Measurements from ENCODE around the gene MRPL10. TPM values are rescaled to one million over a fixed set of nuclear protein-coding genes. Genes with fewer than 3 reads are reported as not detected.

The MRPL10 gene
- total RNA-seq, 1 donor from 2014 or later: 58.3 TPM

- no peak overlapping the region for H3K4me3 Mint-ChIP-seq
- H3K36me3 Mint-ChIP-seq (ENCODE audit: low read depth): no peaks in the 10 kb centered on the region
- H3K9me3 Mint-ChIP-seq: no peaks in the 10 kb centered on the region
- H3K4me1 Mint-ChIP-seq: peaks cover 11% of the 10 kb centered on the region
- no peak for DNase-seq
- H3K27me3 Mint-ChIP-seq: peaks cover 49% of the 10 kb centered on the region
- intact Hi-C loops (cut with micrococcal nuclease): no loop called here
- H3K27ac Mint-ChIP-seq: no peak overlapping the region
These were observed 37.8 kb upstream of the MRPL10 start for GRCh38 chr17:47869114-47869513.

DNA sequence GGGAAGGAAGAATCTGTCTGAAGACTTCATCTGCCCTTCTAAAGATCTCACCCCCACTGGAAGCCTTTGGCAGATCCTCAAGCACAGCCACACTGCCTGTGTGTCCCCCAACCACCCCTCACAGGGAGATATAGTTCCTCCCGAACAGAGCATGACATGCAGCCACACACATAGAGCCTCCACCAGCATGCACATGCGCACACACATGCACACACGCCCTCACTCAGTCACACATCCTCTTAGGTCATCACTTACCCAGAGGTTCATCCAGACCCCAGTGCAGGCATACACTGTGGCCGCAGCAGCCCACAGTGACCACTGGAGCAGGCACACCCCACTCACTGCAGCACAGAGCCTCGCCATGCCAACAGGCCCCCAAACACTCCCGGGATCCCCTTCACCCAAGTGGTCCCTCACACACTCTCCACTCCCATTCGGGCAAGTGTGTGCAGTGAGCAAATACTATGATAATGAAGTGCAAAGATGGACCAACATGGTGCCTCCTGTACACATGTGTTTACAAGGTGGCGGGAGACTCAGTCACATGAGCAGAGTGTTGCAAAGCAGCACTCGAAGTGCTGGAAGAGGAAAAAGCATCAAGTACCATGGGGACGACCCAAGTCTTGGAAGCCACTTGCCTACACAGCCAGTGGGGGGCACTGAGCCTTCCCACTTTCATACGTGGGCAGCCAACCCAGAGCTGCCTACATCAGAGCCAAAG, 36.6 kb upstream of the MRPL10 start:
- Mint-ChIP-seq H3K27ac (no peak overlapping the region), H3K9me3 (no peaks in the 10 kb centered on the region), H3K4me1 (peaks cover 12% of the 10 kb centered on the region), H3K27me3 (peaks cover 39% of the 10 kb centered on the region), H3K4me3 (no peak overlapping the region), H3K36me3 (ENCODE audit: low read depth) (no peaks in the 10 kb centered on the region)
- intact Hi-C loops (cut with micrococcal nuclease): no loop called here
- no peak for DNase-seq

DNA sequence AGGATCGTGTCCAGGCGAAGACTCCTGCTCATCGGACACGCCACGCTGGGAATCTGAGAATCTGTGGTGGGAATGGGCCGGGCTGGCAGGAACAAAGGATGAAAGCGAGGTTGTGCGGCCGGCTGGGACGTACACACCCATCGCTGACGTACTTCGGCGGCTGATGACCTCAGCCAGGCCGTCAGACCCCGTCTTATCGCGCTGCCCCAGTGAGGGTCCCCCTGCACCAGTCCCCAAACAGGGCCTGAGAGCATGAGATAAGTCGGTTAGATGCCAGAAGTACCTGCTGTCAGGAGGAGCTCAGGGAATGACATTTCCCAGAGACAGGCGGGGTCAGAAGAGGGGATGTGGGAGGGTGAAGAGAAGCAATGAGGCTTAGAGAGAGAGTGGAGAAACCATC, 35.6 kb upstream of the MRPL10 start:
- Mint-ChIP-seq H3K27me3 (peaks cover 34% of the 10 kb centered on the region), H3K4me1 (peaks cover 12% of the 10 kb centered on the region), H3K4me3 (no peak overlapping the region), H3K27ac (no peak overlapping the region), H3K9me3 (no peaks in the 10 kb centered on the region), H3K36me3 (ENCODE audit: low read depth) (no peaks in the 10 kb centered on the region)
- no peak for DNase-seq
- intact Hi-C loops (cut with micrococcal nuclease): no loop called here

DNA sequence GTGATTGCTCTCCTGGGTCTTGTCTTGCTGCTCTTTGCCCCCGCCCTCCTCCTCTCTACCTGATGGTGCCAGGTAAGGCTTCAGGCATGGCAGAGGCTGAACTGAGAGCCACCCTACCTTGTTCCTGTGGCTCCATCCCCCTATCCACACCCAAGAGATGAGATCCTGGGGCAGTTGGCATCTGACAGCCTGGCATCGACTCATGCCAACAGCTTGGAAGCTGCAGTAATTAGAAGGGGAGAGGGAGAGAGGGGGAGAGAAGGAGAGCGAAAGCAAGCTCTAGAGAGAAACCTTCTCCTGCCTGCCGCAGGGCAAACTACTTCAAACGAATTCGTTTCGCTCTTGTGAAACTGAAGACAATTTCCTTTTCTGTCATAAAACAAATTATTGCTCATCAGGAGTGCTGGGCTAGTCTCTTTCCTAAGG, 33.5 kb upstream of the MRPL10 start:
- Mint-ChIP-seq H3K36me3 (ENCODE audit: low read depth) (no peaks in the 10 kb centered on the region), H3K4me1 (peaks cover 12% of the 10 kb centered on the region), H3K27ac (no peak overlapping the region), H3K27me3 (peaks cover 23% of the 10 kb centered on the region), H3K4me3 (peak overlapping the region; percentile 9), H3K9me3 (no peaks in the 10 kb centered on the region)
- intact Hi-C loops (cut with micrococcal nuclease): no loop called here
- no peak for DNase-seq

DNA sequence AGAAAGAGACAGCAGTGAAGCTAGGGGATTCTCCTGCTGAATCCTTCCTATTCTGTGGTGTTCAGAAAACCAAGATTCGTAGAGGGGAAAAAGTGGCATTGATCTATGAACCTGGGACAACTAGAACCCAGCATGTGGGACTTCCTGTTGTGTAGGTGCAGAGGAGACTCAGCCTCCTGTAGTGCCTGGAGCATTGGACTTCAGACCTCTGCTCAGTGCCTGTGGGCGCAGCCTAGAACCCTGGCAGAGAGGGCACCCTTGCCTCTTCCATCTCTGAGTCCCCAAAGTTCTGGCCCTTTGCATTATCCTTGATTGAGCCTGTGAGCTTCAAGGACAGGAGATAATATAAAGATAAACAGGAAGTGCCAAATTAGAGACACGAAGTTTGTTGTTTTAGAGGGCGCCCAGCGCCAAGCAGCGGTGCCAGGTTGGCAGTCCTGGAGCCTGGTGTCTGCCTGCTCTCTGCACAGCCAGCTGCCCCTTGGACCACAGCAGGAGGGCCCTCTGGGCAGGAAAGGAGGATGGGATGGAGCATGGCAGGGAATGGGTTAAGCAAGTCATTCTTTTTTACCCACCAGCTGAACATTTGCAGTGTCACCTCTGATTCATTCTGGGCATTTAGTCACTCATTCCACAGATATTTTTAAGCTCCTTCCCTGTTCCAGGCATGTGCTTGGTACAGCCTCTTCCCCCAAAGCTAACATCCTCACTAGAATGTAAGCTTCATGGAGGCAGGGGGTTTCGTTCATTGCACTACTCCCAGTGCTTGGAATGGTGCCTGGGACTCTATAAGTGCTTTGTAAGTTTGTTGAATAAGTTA, 31.5 kb upstream of the MRPL10 start:
- Mint-ChIP-seq H3K36me3 (ENCODE audit: low read depth) (no peaks in the 10 kb centered on the region), H3K27me3 (peaks cover 34% of the 10 kb centered on the region), H3K27ac (no peak overlapping the region), H3K9me3 (no peaks in the 10 kb centered on the region), H3K4me1 (peaks cover 12% of the 10 kb centered on the region), H3K4me3 (no peak overlapping the region)
- intact Hi-C loops (cut with micrococcal nuclease): no loop called here
- no peak for DNase-seq

DNA sequence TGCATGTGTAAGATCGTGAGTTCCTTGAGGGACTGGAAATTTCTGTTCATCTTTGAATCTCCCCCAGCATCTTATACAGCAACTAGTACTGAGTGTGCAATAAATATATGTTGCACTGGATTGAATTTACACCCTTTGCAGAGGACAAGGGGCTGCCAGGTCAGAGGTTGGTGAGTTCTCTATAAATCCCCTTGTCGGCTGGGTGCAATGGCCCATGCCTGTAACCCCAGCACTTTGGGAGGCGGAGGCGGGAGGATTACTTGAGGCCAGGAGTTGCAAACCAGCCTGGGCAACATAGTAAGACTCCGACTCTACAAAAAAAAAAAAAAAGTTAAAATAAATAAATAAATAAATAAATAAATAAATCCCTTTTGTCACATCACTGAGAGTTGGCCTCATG, 29.0 kb upstream of the MRPL10 start:
- Mint-ChIP-seq H3K9me3 (no peaks in the 10 kb centered on the region), H3K4me1 (peaks cover 9% of the 10 kb centered on the region), H3K27ac (no peak overlapping the region), H3K36me3 (ENCODE audit: low read depth) (no peaks in the 10 kb centered on the region), H3K27me3 (peaks cover 45% of the 10 kb centered on the region), H3K4me3 (no peak overlapping the region)
- DNase-seq: no peak
- intact Hi-C loops (cut with micrococcal nuclease): no loop called here

- no peak overlapping the region for H3K4me3 Mint-ChIP-seq
These were observed 26.5 kb upstream of the MRPL10 start for GRCh38 chr17:47857551-47858455.

DNA sequence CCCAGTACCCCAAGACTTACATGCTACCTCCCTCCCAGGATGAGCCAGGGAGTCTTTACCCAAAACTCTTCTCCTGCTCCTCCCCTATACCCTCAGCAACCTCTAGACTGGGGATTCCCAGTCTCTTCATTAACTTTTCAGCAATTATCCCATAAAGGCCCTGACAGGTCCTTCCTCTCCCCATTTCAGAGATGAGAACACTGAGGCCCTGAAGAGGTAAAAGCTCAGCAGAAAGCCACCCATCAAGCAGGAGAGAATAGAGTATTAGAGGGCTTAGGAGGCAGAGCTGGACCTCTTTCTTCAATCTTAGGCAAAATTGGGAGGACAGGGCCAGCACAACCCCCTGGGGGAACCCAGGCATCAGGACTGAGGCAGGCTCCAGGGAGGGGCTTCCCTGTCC, 25.5 kb upstream of the MRPL10 start:
- Mint-ChIP-seq H3K36me3 (ENCODE audit: low read depth) (no peaks in the 10 kb centered on the region), H3K4me3 (no peak overlapping the region), H3K9me3 (no peaks in the 10 kb centered on the region), H3K27me3 (peaks cover 77% of the 10 kb centered on the region), H3K4me1 (peaks cover 17% of the 10 kb centered on the region), H3K27ac (no peak overlapping the region)
- no peak for DNase-seq
- intact Hi-C loops (cut with micrococcal nuclease): no loop called here

More at GRCh38 chr17:47857551-47858455, 26.5 kb upstream of the MRPL10 start:
- DNase-seq: no peak
- intact Hi-C loops (cut with micrococcal nuclease): no loop called here
- H3K9me3 Mint-ChIP-seq: no peaks in the 10 kb centered on the region
- H3K27me3 Mint-ChIP-seq: peaks cover 68% of the 10 kb centered on the region
- H3K27ac Mint-ChIP-seq: no peak overlapping the region
- H3K4me1 Mint-ChIP-seq: peaks cover 10% of the 10 kb centered on the region
- H3K36me3 Mint-ChIP-seq (ENCODE audit: low read depth): no peaks in the 10 kb centered on the region

DNA sequence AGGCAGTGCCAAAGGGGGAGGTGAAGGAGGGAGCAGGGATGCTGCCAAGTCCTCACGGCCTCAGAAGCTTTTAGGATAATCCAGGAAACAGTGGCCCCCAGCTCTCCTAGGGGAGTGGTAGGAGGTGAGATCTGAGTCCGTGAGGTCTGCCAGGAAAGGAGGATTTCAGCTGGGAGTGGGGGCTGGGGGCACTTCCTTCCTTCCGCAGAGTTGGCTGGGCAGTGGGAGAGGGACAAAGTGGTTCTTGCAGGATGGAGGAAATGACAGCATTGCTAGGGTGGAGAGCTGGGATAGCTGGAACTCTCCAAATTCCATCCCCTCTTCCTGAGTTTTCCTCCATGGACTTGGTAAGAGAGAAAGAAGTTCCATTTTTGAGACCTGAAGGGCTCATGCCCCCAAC, 24.4 kb upstream of the MRPL10 start:
- intact Hi-C loops (cut with micrococcal nuclease): no loop called here
- no peak for DNase-seq
- Mint-ChIP-seq H3K4me3 (no peak overlapping the region), H3K27ac (no peak overlapping the region), H3K36me3 (ENCODE audit: low read depth) (no peaks in the 10 kb centered on the region), H3K9me3 (no peaks in the 10 kb centered on the region), H3K4me1 (peaks cover 20% of the 10 kb centered on the region), H3K27me3 (peaks cover 81% of the 10 kb centered on the region)

DNA sequence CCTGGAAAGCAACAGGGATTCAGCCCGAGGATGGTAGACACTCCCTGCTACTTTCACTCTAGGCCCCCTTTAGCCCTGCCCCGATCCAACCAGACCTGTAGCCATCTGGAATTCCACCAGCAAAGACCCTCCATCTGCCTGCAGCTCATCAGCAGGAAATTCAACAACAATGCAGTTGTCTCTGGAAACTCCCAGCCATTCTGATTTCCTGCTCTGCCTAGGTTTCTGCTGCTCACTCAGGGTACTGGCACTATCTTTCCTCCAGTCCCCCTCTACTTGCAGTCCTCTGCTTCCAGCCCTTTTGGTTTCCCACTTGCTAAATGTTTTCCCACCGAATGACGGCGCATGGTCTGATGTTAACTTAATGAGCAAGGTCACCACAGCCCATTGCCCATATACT, 22.3 kb upstream of the MRPL10 start:
- H3K4me1 Mint-ChIP-seq: peaks cover 24% of the 10 kb centered on the region
- no peak overlapping the region for H3K27ac Mint-ChIP-seq
- no peak for DNase-seq
- H3K4me3 Mint-ChIP-seq: no peak overlapping the region
- intact Hi-C loops (cut with micrococcal nuclease): no loop called here
- H3K36me3 Mint-ChIP-seq (ENCODE audit: low read depth): no peaks in the 10 kb centered on the region
- H3K9me3 Mint-ChIP-seq: no peaks in the 10 kb centered on the region
- peaks cover 86% of the 10 kb centered on the region for H3K27me3 Mint-ChIP-seq

DNA sequence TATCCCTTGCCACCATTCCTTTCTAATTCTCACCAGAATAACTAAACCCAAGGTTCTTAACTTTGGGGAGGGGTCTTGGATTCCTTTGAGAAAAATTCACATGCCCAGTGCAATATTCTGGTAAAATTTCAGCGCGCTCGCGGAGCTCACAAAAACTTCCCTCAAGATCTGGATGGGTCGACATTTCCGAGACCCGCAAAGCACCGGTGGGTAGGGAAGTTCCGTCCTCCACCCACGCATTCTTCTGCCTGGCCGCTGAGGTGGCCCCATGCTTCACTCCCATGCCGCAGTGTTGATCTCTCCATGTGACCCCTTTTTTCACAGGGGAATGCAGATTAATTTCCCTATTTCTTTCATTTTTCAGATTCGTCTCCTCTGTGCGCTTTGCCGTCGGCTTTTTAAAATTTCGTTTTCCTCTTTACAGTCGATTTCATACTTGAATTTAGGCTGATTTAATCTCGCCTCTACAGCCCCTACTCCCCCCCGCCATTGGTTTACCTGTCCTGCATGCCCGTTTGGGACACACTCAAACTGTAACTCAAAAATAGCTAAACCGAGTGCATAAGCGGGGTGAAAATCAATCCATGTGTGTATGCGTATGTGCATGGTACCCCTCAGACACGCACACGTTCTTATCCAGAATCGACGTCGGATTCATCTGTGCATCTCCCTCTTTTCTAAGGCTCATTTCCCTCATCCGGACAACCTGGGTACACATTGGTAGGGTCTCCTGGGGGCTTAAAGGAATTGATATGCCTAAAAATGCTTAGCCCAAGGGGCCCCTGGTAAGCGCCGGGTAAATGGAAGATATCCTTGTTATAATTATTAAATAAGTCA, 21.0 kb upstream of the MRPL10 start:
- Mint-ChIP-seq H3K27me3 (peaks cover 83% of the 10 kb centered on the region), H3K4me1 (peaks cover 24% of the 10 kb centered on the region), H3K9me3 (no peaks in the 10 kb centered on the region), H3K4me3 (peak overlapping the region; percentile 64), H3K27ac (no peak overlapping the region), H3K36me3 (ENCODE audit: low read depth) (no peaks in the 10 kb centered on the region)
- DNase-seq: no peak
- intact Hi-C loops (cut with micrococcal nuclease): no loop called here

DNA sequence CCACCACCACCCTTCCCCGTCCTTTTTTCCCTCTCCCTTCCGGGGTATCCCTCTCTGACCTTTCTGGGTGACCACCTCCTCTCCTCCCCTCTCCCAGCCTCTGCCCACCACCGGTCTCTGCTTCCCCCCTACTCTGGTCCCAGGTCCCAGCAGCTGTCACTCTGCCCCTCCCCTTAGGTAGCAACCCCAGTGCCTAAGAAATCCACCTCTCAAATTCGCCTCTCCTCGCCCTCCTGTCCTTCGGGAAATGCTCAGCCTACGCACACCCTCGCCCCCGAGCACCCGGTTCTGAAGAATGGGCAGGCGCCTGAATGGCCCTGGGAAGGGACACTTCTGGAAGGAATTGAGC, 20.4 kb upstream of the MRPL10 start:
- no peak for DNase-seq
- intact Hi-C loops (cut with micrococcal nuclease): no loop called here
- Mint-ChIP-seq H3K27ac (no peak overlapping the region), H3K27me3 (peaks cover 85% of the 10 kb centered on the region), H3K36me3 (ENCODE audit: low read depth) (no peaks in the 10 kb centered on the region), H3K4me3 (peak overlapping the region; percentile 64), H3K4me1 (peaks cover 27% of the 10 kb centered on the region), H3K9me3 (no peaks in the 10 kb centered on the region)
